C4-2B (cell line): ENCODE data around the gene CATSPERE.
A peak's percentile ranks its signal among the peaks of the same experiment; 100 is the strongest.

Experiments
- H3K27ac ChIP-seq: fragments of 450-650 bp; 2 replicates; pipeline ENCODE4 v1.5.1; 2017
- CTCF ChIP-seq: fragments of 450-650 bp; conservative IDR thresholded peaks from 2 replicates; pipeline ENCODE4 v1.5.1; 2017; ENCODE audit warnings: mild to moderate bottlenecking
- ZFX ChIP-seq: fragments of 450-650 bp; IDR thresholded peaks from 2 replicates; pipeline ENCODE4 v1.6.1; 2017

The CATSPERE gene

GRCh38 chr1:244449936-244450508 is 11.1 kb upstream of the CATSPERE start:
- H3K27ac ChIP-seq, result no peak overlapping the region
- TF ChIP-seq CTCF (no peak), ZFX (no peak)

GRCh38 chr1:244450597-244451538 is 10.2 kb upstream of the CATSPERE start:
- peak overlapping the region; percentile 97 for H3K27ac ChIP-seq
- no peak; the same call in 1 of the 2 replicates for TF ChIP-seq ZFX
- TF ChIP-seq CTCF, result no peak

- TF ChIP-seq CTCF (no peak), ZFX (peak; percentile 56; the same call in 1 of the 2 replicates)
- peak within 1 kb of the TSS; percentile 97 for H3K27ac ChIP-seq
Observed at GRCh38 chr1:244451539-244451950, 9.5 kb upstream of the CATSPERE start, which contains the start of gene ADSS2. Gene ADSS2, minus strand, starts transcription at chr1:244451909. Its CDS starts 92 bp downstream, at chr1:244451817.

GRCh38 chr1:244451951-244452795 is 8.9 kb upstream of the CATSPERE start:
- H3K27ac ChIP-seq, result peak overlapping the region; percentile 97
- TF ChIP-seq CTCF (peak; percentile 85), ZFX (no peak)

- H3K27ac ChIP-seq, result peak overlapping the region; percentile 54
- TF ChIP-seq ZFX, result no peak
- TF ChIP-seq CTCF, result no peak
Observed at GRCh38 chr1:244454412-244454811, 6.7 kb upstream of the CATSPERE start.

GRCh38 chr1:244456586-244456985 is 4.5 kb upstream of the CATSPERE start:
- TF ChIP-seq ZFX (no peak), CTCF (no peak)
- H3K27ac ChIP-seq, result no peak overlapping the region
